Stimulated activated CD4-positive, alpha-beta T cell treated with anti-CD3 and anti-CD28 coated beads, Interleukin-1b, Interleukin-23, amount 100 ng/mL, for 4 hours (primary cell): ENCODE results near the gene PPIA.
A peak's percentile ranks its signal among the peaks of the same experiment; 100 is the strongest.
"Not testable (repeated sequence)": the region's sequence is repeated elsewhere in the genome, so short reads cannot be mapped to it uniquely, and the experiment has no call there.

Source experiments
- DNase-seq, 2 donors: peaks; one replicate each; pipeline ENCODE4 v3.0.0-alpha.2; 2020; ENCODE audit warnings: low read depth in 2 of 2

PPIA gene

DNA sequence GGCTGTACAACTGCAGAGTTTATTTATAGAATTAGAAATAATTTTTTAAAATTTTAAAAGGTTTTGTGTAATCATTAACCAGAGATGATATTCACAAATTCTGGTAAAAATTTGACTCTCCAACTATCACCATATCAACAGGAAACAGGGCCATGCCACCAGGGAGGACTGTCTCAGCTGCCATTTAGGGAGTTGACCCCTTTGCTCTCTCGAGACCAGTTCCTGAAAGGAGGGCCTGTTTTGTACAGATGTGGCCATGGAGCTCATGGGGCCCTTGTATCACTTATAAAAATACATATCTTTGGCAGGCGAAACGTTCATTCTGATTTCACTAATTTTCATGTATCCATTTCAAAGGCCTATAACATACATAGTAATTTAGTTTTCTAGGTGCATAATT is 31.1 kb downstream of the PPIA start:
- DNase-seq = no peak

GRCh38 chr7:44838751-44839150 is 42.3 kb downstream of the PPIA start:
- no peak for DNase-seq

- DNase-seq = not testable (repeated sequence)
These were observed 46.2 kb downstream of the PPIA start for GRCh38 chr7:44842675-44843074.

DNA sequence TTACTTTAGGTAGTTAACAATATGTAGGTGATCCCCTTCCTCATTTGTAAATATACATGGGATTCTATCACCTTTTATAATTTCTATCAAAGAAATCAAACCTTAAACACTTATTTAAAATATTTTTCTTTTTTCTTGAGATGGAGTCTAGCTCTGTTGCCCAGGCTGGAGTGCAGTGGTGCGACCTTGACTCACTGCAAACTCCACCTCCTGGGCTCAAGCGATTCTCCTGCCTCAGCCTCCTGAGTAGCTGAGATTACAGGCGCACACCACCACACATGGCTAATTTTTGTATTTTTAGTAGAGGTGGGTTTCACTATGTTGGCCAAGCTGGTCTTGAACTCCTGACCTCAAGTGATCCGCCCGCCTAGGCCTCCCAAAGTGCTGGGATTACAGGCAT is 47.0 kb downstream of the PPIA start:
- DNase-seq = not testable (repeated sequence)

GRCh38 chr7:44845451-44845850 is 49.0 kb downstream of the PPIA start:
- no peak for DNase-seq

DNA sequence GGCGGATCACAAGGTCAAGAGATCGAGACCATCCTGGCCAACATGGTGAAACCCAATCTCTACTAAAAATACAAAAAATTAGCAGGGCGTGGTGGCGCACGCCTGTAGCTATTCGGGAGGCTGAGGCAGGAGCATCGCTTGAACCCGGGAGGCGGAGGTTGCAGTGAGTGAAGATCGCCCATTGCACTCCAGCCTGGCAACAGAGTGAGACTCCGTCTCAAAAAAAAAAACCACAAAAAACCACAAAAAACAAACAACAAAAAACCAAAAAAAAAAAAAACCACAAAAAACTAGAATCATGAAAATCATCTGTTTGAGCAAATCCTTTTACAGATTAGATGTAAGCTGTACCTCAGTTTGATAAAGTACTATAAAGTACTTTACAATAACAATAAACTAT is 49.9 kb downstream of the PPIA start:
- not testable (repeated sequence) for DNase-seq

DNA sequence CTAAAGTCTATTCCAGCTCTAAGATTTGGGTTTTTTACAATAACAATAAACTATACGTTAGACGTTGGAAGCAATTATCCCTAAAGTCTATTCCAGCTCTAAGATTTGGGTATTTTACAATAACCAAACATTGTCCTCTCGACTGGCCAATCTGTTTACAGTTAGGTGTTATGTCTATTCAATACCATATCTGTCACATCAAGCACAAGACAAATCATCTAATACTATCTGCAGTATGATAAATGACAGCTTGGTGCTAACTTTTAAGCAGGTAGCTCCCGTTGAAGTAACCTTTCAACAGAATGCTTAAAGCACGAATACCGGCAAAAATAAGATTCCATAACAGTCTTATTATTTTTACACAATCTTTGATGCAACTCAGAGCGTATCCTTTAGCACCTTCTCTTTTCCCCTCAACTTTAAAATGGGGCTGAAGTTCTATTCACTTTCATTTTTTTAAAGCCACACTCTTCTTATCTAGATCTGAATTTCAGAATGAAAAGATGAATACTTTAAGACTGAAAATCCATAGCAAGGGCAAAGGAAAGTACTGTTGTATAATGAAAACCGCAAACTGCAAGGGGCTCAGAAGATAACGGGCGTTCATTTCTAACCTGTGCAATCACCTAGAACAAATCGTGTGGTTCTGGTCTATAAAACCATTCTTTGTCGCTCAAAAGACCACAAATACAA is 50.5 kb downstream of the PPIA start:
- no peak for DNase-seq

- DNase-seq = peak; percentile 77
These were observed 51.0 kb downstream of the PPIA start for GRCh38 chr7:44847509-44847919.

DNA sequence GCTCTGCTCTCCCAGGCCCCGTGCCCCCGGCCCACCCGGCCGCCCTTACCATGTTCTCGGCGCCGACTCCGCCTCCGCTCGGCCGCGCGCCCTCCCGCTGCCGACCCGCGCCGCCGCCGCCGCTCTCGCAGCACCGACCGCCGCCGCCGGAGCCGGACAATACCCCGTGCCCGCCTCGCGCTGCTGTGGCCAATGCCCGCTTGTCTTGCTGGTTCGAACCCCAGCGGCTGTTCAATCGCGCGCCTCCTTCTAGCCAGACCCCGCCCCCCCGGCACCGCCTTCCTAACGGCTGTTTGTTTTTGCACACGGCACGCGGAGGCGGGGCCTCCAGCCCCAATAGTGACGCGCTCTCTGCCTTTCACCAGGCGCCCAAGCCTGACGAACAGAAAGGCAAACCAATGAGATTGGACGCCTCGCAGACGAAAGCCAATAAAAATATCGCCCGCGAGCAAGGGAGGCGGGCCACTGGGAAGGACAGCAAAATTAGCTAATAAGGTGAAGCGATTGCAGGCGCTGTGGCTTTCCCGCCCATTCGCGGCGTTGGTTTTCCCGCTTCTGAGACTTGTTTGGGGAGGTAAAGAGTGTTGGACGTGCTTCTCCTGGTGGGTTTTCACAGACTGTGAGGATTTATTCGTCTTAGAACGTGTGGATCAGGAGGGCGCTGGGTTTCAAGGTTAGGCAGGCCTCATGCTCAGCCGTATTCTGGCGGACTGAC is 51.6 kb downstream of the PPIA start, which contains the start of gene H2AZ2:
Gene H2AZ2, minus strand, starts transcription at position 168 of the 715 bp plus-strand sequence. Its CDS starts 116 bp downstream, at position 52.
- DNase-seq = peak; percentile 100

DNA sequence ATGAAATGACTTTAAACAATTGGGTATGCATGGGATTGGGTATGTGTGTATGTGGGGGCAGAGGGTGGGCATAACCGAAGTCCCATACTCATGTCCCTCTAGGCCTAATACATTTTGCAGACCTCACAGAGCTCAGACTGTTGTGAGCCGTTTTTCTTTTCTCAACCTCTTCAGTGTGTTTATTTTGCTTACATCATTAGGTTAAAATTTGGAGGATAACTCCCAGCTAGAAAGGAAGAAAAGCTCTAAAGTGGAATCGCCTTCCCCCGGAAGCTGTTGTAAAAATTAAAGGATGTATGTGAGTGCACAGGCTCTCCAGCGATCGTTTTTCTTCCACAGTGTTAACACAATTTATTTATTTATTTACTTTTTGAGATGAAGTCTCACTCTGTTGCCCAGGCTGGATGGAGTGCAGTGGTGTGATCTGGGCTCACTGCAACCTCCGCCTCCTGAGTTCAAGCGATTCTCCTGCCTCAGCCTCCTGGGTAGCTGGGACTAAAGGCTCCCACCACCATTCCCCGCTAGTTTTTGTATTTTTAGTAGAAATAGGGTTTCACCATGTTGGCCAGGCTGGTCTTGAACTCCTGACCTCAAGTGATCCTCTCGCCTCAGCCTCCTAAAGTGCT is 52.9 kb downstream of the PPIA start:
- no peak for DNase-seq

- DNase-seq = no peak
These were observed 53.5 kb downstream of the PPIA start for GRCh38 chr7:44849885-44850544.

DNA sequence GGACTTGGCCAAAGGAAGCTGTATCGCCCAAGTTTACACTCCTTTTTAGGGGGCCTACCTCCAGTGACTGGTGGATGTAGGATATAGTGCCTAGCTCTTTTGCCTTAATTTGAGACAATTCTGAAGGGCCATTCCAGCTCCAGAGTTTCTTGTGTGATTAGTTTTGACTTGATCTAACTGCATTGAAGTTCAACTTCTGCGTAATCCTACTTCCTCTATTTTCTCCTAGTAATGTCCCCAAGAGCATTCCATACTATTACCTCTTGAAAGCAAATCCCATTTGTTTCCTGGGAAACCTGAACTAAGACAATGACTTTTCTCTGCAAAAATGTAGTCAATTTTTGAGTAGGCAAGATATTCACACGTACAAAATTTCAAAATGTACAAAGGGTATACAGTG is 56.1 kb downstream of the PPIA start:
- DNase-seq = no peak
